Measurements from ENCODE around the gene ZFYVE27. TPM values are rescaled to one million over a fixed set of nuclear protein-coding genes. Genes with fewer than 3 reads are reported as not detected.
"Not testable (repeated sequence)": the region's sequence is repeated elsewhere in the genome, so short reads cannot be mapped to it uniquely, and the experiment has no call there.

ZFYVE27 gene
- polyA plus RNA-seq, 1 donor (not counting 4 experiments of a cell fraction or from before 2014, with no cell fraction given), result 14.3 TPM

GRCh38 chr10:97690133-97690532, 46.8 kb upstream of the ZFYVE27 start:
- DNase-seq (ENCODE audit: low read depth, low spot score) (no peak), FAIRE-seq (peak; percentile 87)
- Histone ChIP-seq H3K36me3 (ENCODE audit: control insufficient read depth in 2 of 2, extremely low read depth in 1 of 2, insufficient read depth in 2 of 2, low read length in 2 of 2) (peaks cover 0 to 4% of the 10 kb centered on the region in 2 experiments), H3K9me1 (ENCODE audit: control insufficient read depth, extremely low read depth, insufficient read depth, low read length) (no peaks in the 10 kb centered on the region), H3K9me3 (ENCODE audit: control insufficient read depth, low read depth, low read length) (no peaks in the 10 kb centered on the region), H3K79me2 (ENCODE audit: control insufficient read depth, insufficient read depth, low read length) (peaks cover 18% of the 10 kb centered on the region), H3K4me2 (ENCODE audit: control insufficient read depth, extremely low read depth, insufficient read depth, low read depth, low read length) (peak overlapping the region; percentile 69), H4K20me1 (ENCODE audit: control insufficient read depth, extremely low read depth, insufficient read depth, low read length) (no peaks in the 10 kb centered on the region), H3K9ac (ENCODE audit: control insufficient read depth, extremely low read depth, insufficient read depth, low read length) (peak overlapping the region; percentile 75), H3K4me3 (ENCODE audit: control insufficient read depth in 2 of 3, extremely low read depth in 1 of 3, insufficient read depth in 2 of 3, low read depth in 1 of 3, low read length in 3 of 3) (no peak overlapping the region), H2AFZ (ENCODE audit: control insufficient read depth, low read length) (no peak overlapping the region), H3K27me3 (ENCODE audit: control insufficient read depth, extremely low read depth, insufficient read depth, low read length) (no peaks in the 10 kb centered on the region), H3K4me1 (ENCODE audit: control insufficient read depth, extremely low read depth, insufficient read depth, low read length) (peaks cover 33% of the 10 kb centered on the region), H3K27ac (ENCODE audit: control insufficient read depth, insufficient read depth, low read length) (peak overlapping the region; percentile 97)
- no peak for TF ChIP-seq CTCF (optimal IDR thresholded peaks at IDR 0.05 in 1 of 3, IDR thresholded peaks at IDR 0.05 in 1 of 3, conservative IDR thresholded peaks at IDR 0.05 in 1 of 3; ENCODE audit: extremely low read depth in 1 of 3, insufficient read depth in 2 of 3, low read length in 3 of 3)
- no peak for TF ChIP-seq EZH2 (IDR thresholded peaks at IDR 0.05; ENCODE audit: low read length)
- dilution Hi-C loops (cut with MboI; ENCODE audit: extremely low pct_ligation_motif_present, low sequenced_read_pairs), result no loop called here

GRCh38 chr10:97698072-97698655, 38.8 kb upstream of the ZFYVE27 start:
- H3K79me2 ChIP-seq (ENCODE audit: control insufficient read depth, insufficient read depth, low read length); DNase-seq (ENCODE audit: low read depth, low spot score); FAIRE-seq; dilution Hi-C loops (cut with MboI; ENCODE audit: extremely low pct_ligation_motif_present, low sequenced_read_pairs); H3K9me3 ChIP-seq (ENCODE audit: control insufficient read depth, low read depth, low read length); H3K27me3 ChIP-seq (ENCODE audit: control insufficient read depth, extremely low read depth, insufficient read depth, low read length); H2AFZ ChIP-seq (ENCODE audit: control insufficient read depth, low read length); H3K9me1 ChIP-seq (ENCODE audit: control insufficient read depth, extremely low read depth, insufficient read depth, low read length); H3K9ac ChIP-seq (ENCODE audit: control insufficient read depth, extremely low read depth, insufficient read depth, low read length); H3K36me3 ChIP-seq (ENCODE audit: control insufficient read depth in 2 of 2, extremely low read depth in 1 of 2, insufficient read depth in 2 of 2, low read length in 2 of 2); H3K4me1 ChIP-seq (ENCODE audit: control insufficient read depth, extremely low read depth, insufficient read depth, low read length); H4K20me1 ChIP-seq (ENCODE audit: control insufficient read depth, extremely low read depth, insufficient read depth, low read length); H3K27ac ChIP-seq (ENCODE audit: control insufficient read depth, insufficient read depth, low read length); H3K4me2 ChIP-seq (ENCODE audit: control insufficient read depth, extremely low read depth, insufficient read depth, low read depth, low read length); H3K4me3 ChIP-seq (ENCODE audit: control insufficient read depth in 2 of 3, extremely low read depth in 1 of 3, insufficient read depth in 2 of 3, low read depth in 1 of 3, low read length in 3 of 3): not testable (repeated sequence)

Data from keratinocyte (primary cell).